ENCODE measurements around the gene CNTN4. TPM values are rescaled to one million over a fixed set of nuclear protein-coding genes. Genes with fewer than 3 reads are reported as not detected.

The CNTN4 gene
- total RNA-seq, 1 experiment from 2014 or later: 1.6 TPM

- Histone ChIP-seq H2BK12ac (ENCODE audit: insufficient read length, low read depth, low read length) (no peak overlapping the region), H3T11ph (ENCODE audit: low read length) (no peak overlapping the region), H2BK20ac (ENCODE audit: low read depth, low read length, poor library complexity, severe bottlenecking) (no peak overlapping the region), H2AFZ (ENCODE audit: low read length) (no peak overlapping the region), H3K4ac (ENCODE audit: low read depth, low read length) (no peak overlapping the region), H3K27ac (ENCODE audit: insufficient read length, low read depth, low read length) (no peak overlapping the region), H3K79me2 (ENCODE audit: insufficient read depth, low read length) (no peaks in the 10 kb centered on the region), H2AK5ac (ENCODE audit: insufficient read length, low read length) (no peak overlapping the region), H3K9me3 (ENCODE audit: control insufficient read depth, low read depth, low read length) (no peaks in the 10 kb centered on the region), H3K56ac (ENCODE audit: insufficient read length, low read depth, low read length) (no peak overlapping the region), H4K91ac (ENCODE audit: insufficient read length, low read depth, low read length) (no peak overlapping the region), H3K79me1 (ENCODE audit: insufficient read depth, low read depth, low read length, poor library complexity, severe bottlenecking) (no peaks in the 10 kb centered on the region), H3K9ac (ENCODE audit: extremely low read depth, insufficient read length, low read length) (no peak overlapping the region), H3K23me2 (ENCODE audit: insufficient read length, low read depth, low read length, poor library complexity, severe bottlenecking) (peaks cover 3% of the 10 kb centered on the region), H2BK5ac (ENCODE audit: insufficient read length, low read length) (no peak overlapping the region), H3K27me3 (ENCODE audit: insufficient read depth, low read length) (no peaks in the 10 kb centered on the region), H2BK120ac (ENCODE audit: low read depth, low read length, poor library complexity, severe bottlenecking) (no peak overlapping the region), H3K4me2 (ENCODE audit: insufficient read depth, insufficient read length, low read length) (no peak overlapping the region), H3K14ac (ENCODE audit: insufficient read depth, low read length) (no peak overlapping the region), H3K23ac (ENCODE audit: insufficient read length, low read depth, low read length) (no peak overlapping the region), H2BK15ac (ENCODE audit: low read depth, low read length) (no peak overlapping the region), H4K5ac (ENCODE audit: insufficient read length, low read depth, low read length) (no peak overlapping the region), H4K20me1 (ENCODE audit: control insufficient read depth, insufficient read depth, insufficient read length) (no peaks in the 10 kb centered on the region), H3K4me1 (ENCODE audit: insufficient read depth, low read length) (peaks cover 5% of the 10 kb centered on the region; the same call in 1 of the 2 replicates), H3K18ac (ENCODE audit: insufficient read length, low read depth, low read length) (no peak overlapping the region), H4K8ac (replicated peaks; ENCODE audit: insufficient read length, low read depth, low read length) (no peak overlapping the region)
- WGBS (ENCODE audit: extremely low coverage, insufficient read length, low lambda C conversion rate): no CpG with 5 or more reads among the region's 4 CpGs
- H3K9me3 Mint-ChIP-seq: no peaks in the 10 kb centered on the region
- no peaks in the 10 kb centered on the region for H3K36me3 Mint-ChIP-seq (ENCODE audit: insufficient read depth in 1 of 3, low read depth in 3 of 3)
- no peak overlapping the region for H3K27ac Mint-ChIP-seq
- H3K27me3 Mint-ChIP-seq (ENCODE audit: low read depth): peaks cover 16% of the 10 kb centered on the region
- no peak overlapping the region for H3K4me3 Mint-ChIP-seq
- peak; percentile 29; the same call in 1 of the 3 replicates for TF ChIP-seq CTCF (conservative IDR thresholded peaks at IDR 0.05)
- peaks cover 39 to 42% of the 10 kb centered on the region in 2 experiments for H3K4me1 Mint-ChIP-seq
- no peak for DNase-seq
Observed at GRCh38 chr3:3013317-3014052, 914.8 kb downstream of the CNTN4 start.

All from H9 (cell line).